Measurements from ENCODE around the gene ODF2L. TPM values are rescaled to one million over a fixed set of nuclear protein-coding genes. Genes with fewer than 3 reads are reported as not detected.
"Not testable (repeated sequence)": the region's sequence is repeated elsewhere in the genome, so short reads cannot be mapped to it uniquely, and the experiment has no call there.

Gene ODF2L
- total and polyA plus RNA-seq, 4 donors: 3.0 to 6.5 (median 5.2) TPM

- DNase-seq (ENCODE audit: low spot score): no peak
- 92% methylated on average over 10 of the region's 10 CpGs for WGBS
- no peak overlapping the region for H3K4me3 ChIP-seq (ENCODE audit: low read depth in 1 of 3, low read length in 3 of 3)
- TF ChIP-seq RAD21 (IDR thresholded peaks at IDR 0.05) (peak; percentile 10 to 21), NR2F2 (IDR thresholded peaks at IDR 0.05) (no peak), SP1 (IDR thresholded peaks at IDR 0.05) (no peak)
- TF ChIP-seq, protein P1, sequence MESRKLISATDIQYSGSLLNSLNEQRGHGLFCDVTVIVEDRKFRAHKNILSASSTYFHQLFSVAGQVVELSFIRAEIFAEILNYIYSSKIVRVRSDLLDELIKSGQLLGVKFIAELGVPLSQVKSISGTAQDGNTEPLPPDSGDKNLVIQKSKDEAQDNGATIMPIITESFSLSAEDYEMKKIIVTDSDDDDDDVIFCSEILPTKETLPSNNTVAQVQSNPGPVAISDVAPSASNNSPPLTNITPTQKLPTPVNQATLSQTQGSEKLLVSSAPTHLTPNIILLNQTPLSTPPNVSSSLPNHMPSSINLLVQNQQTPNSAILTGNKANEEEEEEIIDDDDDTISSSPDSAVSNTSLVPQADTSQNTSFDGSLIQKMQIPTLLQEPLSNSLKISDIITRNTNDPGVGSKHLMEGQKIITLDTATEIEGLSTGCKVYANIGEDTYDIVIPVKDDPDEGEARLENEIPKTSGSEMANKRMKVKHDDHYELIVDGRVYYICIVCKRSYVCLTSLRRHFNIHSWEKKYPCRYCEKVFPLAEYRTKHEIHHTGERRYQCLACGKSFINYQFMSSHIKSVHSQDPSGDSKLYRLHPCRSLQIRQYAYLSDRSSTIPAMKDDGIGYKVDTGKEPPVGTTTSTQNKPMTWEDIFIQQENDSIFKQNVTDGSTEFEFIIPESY (IDR thresholded peaks at IDR 0.05): no peak
- H3K27ac ChIP-seq (ENCODE audit: low read depth in 1 of 2, low read length in 2 of 2): no peak overlapping the region
- no peak overlapping the region for H3K9ac ChIP-seq (ENCODE audit: low read depth in 1 of 2, low read length in 2 of 2)
- H3K27me3 ChIP-seq (ENCODE audit: control insufficient read depth in 4 of 4, insufficient read depth in 4 of 4, low read length in 3 of 4): no peaks in the 10 kb centered on the region
- H3K4me1 ChIP-seq (ENCODE audit: control insufficient read depth in 4 of 4, insufficient read depth in 4 of 4, low read length in 3 of 4): no peaks in the 10 kb centered on the region
- H3K9me3 ChIP-seq (ENCODE audit: control insufficient read depth in 4 of 4, low read length in 3 of 4): no peaks in the 10 kb centered on the region
- H3K36me3 ChIP-seq (ENCODE audit: control insufficient read depth in 4 of 4, insufficient read depth in 3 of 4, low read depth in 1 of 4, low read length in 3 of 4): peaks cover 0 to 19% (median 6%) of the 10 kb centered on the region in 4 donors
These were observed 39.9 kb downstream of the ODF2L start for GRCh38 chr1:86356247-86356646.

DNA sequence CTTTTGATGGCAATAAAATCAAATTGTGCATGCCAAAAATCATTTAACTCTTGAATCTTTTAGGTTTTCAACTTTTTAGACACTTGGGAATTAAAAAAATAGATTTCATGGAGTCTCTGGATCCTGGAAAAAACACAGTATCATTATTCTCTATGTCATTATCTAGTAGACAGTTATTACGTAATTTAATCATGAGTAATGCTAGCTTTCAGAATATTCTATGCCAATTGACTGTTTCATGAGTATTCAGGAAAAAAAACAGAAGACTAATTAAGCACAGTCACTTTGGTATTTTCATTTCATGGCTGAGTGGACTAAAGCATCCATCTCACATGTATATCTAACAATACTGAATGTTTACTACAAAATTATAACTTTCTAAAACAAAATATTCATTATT is 44.0 kb downstream of the ODF2L start:
- Histone ChIP-seq H3K9me3 (ENCODE audit: control insufficient read depth in 4 of 4, low read length in 3 of 4) (no peaks in the 10 kb centered on the region), H3K27ac (ENCODE audit: low read depth in 1 of 2, low read length in 2 of 2) (no peak overlapping the region), H3K27me3 (ENCODE audit: control insufficient read depth in 4 of 4, insufficient read depth in 4 of 4, low read length in 3 of 4) (no peaks in the 10 kb centered on the region), H3K9ac (ENCODE audit: low read depth in 1 of 2, low read length in 2 of 2) (no peak overlapping the region), H3K36me3 (ENCODE audit: control insufficient read depth in 4 of 4, insufficient read depth in 3 of 4, low read depth in 1 of 4, low read length in 3 of 4) (peaks cover 0 to 19% (median 6%) of the 10 kb centered on the region in 4 donors), H3K4me3 (ENCODE audit: low read depth in 1 of 3, low read length in 3 of 3) (no peak overlapping the region), H3K4me1 (ENCODE audit: control insufficient read depth in 4 of 4, insufficient read depth in 4 of 4, low read length in 3 of 4) (no peaks in the 10 kb centered on the region)
- TF ChIP-seq ATF3 (IDR thresholded peaks at IDR 0.05) (no peak), SP1 (IDR thresholded peaks at IDR 0.05) (no peak), EGR1 (IDR thresholded peaks at IDR 0.05; ENCODE audit: low read depth in 2 of 2) (no peak), TAF1 (conservative IDR thresholded peaks at IDR 0.05) (no peak), RAD21 (IDR thresholded peaks at IDR 0.05) (no peak), GABPA (IDR thresholded peaks at IDR 0.05 in 1 of 2, conservative IDR thresholded peaks at IDR 0.05 in 1 of 2) (no peak), MAX (IDR thresholded peaks at IDR 0.05) (no peak), NR2F2 (IDR thresholded peaks at IDR 0.05) (no peak), CTCF (IDR thresholded peaks at IDR 0.05; ENCODE audit: low read depth, low read length, missing input control) (no peak), FOXA2 (IDR thresholded peaks at IDR 0.05) (no peak), RXRA (IDR thresholded peaks at IDR 0.05) (no peak), FOXA1 (IDR thresholded peaks at IDR 0.05) (no peak), HNF4A (conservative IDR thresholded peaks at IDR 0.05) (no peak), HNF4G (IDR thresholded peaks at IDR 0.05) (no peak), JUND (IDR thresholded peaks at IDR 0.05) (no peak), YY1 (IDR thresholded peaks at IDR 0.05) (no peak)
- TF ChIP-seq, protein P1 (IDR thresholded peaks at IDR 0.05): no peak
- TF ChIP-seq, protein P2, sequence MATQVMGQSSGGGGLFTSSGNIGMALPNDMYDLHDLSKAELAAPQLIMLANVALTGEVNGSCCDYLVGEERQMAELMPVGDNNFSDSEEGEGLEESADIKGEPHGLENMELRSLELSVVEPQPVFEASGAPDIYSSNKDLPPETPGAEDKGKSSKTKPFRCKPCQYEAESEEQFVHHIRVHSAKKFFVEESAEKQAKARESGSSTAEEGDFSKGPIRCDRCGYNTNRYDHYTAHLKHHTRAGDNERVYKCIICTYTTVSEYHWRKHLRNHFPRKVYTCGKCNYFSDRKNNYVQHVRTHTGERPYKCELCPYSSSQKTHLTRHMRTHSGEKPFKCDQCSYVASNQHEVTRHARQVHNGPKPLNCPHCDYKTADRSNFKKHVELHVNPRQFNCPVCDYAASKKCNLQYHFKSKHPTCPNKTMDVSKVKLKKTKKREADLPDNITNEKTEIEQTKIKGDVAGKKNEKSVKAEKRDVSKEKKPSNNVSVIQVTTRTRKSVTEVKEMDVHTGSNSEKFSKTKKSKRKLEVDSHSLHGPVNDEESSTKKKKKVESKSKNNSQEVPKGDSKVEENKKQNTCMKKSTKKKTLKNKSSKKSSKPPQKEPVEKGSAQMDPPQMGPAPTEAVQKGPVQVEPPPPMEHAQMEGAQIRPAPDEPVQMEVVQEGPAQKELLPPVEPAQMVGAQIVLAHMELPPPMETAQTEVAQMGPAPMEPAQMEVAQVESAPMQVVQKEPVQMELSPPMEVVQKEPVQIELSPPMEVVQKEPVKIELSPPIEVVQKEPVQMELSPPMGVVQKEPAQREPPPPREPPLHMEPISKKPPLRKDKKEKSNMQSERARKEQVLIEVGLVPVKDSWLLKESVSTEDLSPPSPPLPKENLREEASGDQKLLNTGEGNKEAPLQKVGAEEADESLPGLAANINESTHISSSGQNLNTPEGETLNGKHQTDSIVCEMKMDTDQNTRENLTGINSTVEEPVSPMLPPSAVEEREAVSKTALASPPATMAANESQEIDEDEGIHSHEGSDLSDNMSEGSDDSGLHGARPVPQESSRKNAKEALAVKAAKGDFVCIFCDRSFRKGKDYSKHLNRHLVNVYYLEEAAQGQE (IDR thresholded peaks at IDR 0.05): no peak
- 96% methylated on average over 1 of the region's 1 CpG for WGBS
- no peak for DNase-seq (ENCODE audit: low spot score)

GRCh38 chr1:86350230-86350629 is 45.9 kb downstream of the ODF2L start:
- not testable (repeated sequence) for DNase-seq (ENCODE audit: low spot score); H3K9me3 ChIP-seq (ENCODE audit: control insufficient read depth in 4 of 4, low read length in 3 of 4); H3K27ac ChIP-seq (ENCODE audit: low read depth in 1 of 2, low read length in 2 of 2); H3K4me3 ChIP-seq (ENCODE audit: low read depth in 1 of 3, low read length in 3 of 3); H3K4me1 ChIP-seq (ENCODE audit: control insufficient read depth in 4 of 4, insufficient read depth in 4 of 4, low read length in 3 of 4); H3K27me3 ChIP-seq (ENCODE audit: control insufficient read depth in 4 of 4, insufficient read depth in 4 of 4, low read length in 3 of 4); H3K9ac ChIP-seq (ENCODE audit: low read depth in 1 of 2, low read length in 2 of 2)
- H3K36me3 ChIP-seq (ENCODE audit: control insufficient read depth in 4 of 4, insufficient read depth in 3 of 4, low read depth in 1 of 4, low read length in 3 of 4): peaks cover 0 to 19% (median 6%) of the 10 kb centered on the region in 4 donors
- WGBS: 92% methylated on average over 3 of the region's 3 CpGs
